PFSK-1 (cell line): ENCODE measurements around the gene ATG7.

ENCODE experiments used
- FOXP2 ChIP-seq: optimal IDR thresholded peaks from 2 replicates; pipeline ENCODE3; 2011; ENCODE audit warnings: borderline replicate concordance, control low read depth, inconsistent platforms; ENCODE audit not compliant: insufficient read depth; ENCODE audit errors: extremely low read length, extremely low read depth
- POLR2AphosphoS5 ChIP-seq: IDR thresholded peaks from 2 replicates; pipeline ENCODE4 v1.6.1; 2012; ENCODE audit warnings: low read depth, mild to moderate bottlenecking, control low read depth, low read length, moderate library complexity
- SIN3A ChIP-seq: IDR thresholded peaks from 2 replicates; pipeline ENCODE4 v1.6.1; 2012; ENCODE audit warnings: mild to moderate bottlenecking, low read length, moderate library complexity, borderline replicate concordance; ENCODE audit not compliant: insufficient read depth
- TAF1 ChIP-seq: IDR thresholded peaks from 2 replicates; pipeline ENCODE4 v1.6.1; 2012; ENCODE audit warnings: low read length, control low read depth, borderline replicate concordance; ENCODE audit not compliant: insufficient read depth
- TF ChIP-seq, protein P1 (sequence below), 2 experiments: IDR thresholded peaks; 2 replicates each; pipeline versions ENCODE4 v1.6.1 to v1.8.0; 2011 to 2012; ENCODE audit warnings: low read depth in 2 of 2, low read length in 2 of 2, control low read depth in 1 of 2, inconsistent platforms in 1 of 2, mild to moderate bottlenecking in 1 of 2, moderate library complexity in 1 of 2; ENCODE audit not compliant: insufficient read depth in 1 of 2

ATG7 gene

GRCh38 chr3:11529281-11529680 is 257.1 kb downstream of the ATG7 start:
- TF ChIP-seq, protein P1, sequence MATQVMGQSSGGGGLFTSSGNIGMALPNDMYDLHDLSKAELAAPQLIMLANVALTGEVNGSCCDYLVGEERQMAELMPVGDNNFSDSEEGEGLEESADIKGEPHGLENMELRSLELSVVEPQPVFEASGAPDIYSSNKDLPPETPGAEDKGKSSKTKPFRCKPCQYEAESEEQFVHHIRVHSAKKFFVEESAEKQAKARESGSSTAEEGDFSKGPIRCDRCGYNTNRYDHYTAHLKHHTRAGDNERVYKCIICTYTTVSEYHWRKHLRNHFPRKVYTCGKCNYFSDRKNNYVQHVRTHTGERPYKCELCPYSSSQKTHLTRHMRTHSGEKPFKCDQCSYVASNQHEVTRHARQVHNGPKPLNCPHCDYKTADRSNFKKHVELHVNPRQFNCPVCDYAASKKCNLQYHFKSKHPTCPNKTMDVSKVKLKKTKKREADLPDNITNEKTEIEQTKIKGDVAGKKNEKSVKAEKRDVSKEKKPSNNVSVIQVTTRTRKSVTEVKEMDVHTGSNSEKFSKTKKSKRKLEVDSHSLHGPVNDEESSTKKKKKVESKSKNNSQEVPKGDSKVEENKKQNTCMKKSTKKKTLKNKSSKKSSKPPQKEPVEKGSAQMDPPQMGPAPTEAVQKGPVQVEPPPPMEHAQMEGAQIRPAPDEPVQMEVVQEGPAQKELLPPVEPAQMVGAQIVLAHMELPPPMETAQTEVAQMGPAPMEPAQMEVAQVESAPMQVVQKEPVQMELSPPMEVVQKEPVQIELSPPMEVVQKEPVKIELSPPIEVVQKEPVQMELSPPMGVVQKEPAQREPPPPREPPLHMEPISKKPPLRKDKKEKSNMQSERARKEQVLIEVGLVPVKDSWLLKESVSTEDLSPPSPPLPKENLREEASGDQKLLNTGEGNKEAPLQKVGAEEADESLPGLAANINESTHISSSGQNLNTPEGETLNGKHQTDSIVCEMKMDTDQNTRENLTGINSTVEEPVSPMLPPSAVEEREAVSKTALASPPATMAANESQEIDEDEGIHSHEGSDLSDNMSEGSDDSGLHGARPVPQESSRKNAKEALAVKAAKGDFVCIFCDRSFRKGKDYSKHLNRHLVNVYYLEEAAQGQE (IDR thresholded peaks at IDR 0.05; ENCODE audit: insufficient read depth in 1 of 2, low read depth in 2 of 2, low read length in 2 of 2) = no peak
- no peak for TF ChIP-seq FOXP2
- TF ChIP-seq TAF1 = no peak
- no peak for TF ChIP-seq POLR2AphosphoS5
- no peak for TF ChIP-seq SIN3A

DNA sequence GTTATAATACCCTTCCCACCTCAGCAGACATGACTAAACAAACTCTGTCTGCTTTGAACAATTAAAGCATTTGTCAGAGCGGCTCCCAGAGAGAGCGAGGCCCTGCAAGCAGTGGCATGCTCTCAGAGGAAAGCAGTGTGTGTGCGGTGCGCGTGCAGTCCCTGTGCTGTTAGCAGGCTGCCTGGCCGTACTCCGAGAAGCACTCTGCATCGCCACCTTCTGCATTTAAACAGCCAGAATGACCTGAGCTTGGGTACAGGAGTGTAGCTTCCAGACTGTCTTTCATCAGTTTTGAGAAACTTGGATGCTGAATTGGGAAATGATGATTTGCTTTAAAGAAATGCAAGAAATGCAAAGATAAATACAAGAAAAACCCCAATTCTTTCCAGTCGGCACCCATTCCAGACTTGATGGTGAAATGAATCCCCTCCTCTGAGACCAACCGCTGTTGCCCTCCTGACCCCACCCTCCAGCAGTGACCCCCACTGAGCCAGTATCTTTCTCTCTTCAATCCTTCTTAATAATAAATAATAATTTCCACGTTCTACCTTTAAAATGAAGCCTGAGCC is 258.0 kb downstream of the ATG7 start:
- TF ChIP-seq TAF1 = no peak
- TF ChIP-seq, protein P1 (IDR thresholded peaks at IDR 0.05; ENCODE audit: insufficient read depth in 1 of 2, low read depth in 2 of 2, low read length in 2 of 2) = no peak
- no peak for TF ChIP-seq POLR2AphosphoS5
- TF ChIP-seq SIN3A = no peak
- TF ChIP-seq FOXP2 = no peak

DNA sequence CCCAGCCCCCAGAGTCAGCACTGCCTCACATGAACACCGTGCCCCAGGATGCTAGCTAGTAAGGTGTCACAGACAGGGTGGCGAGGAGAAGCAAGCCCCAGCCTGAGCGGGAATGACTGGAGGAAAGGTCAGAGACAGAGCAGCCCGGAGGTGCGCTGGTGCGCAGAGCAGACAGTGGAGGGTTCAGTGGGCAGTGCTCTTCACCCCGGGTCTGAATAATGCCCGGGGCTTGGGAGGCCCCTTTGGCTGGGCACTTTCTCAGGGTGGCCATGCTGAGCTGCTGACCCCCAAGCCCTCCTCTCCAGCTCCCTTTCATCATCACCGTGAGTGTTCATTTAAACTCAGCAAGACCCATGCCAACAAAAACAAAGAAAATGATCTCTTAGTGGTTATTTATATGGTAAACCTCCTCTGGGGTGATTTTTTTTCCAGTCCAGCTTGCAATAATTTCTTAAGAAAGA is 260.8 kb downstream of the ATG7 start:
- TF ChIP-seq TAF1 = no peak
- no peak for TF ChIP-seq FOXP2
- no peak for TF ChIP-seq POLR2AphosphoS5
- TF ChIP-seq, protein P1 (IDR thresholded peaks at IDR 0.05; ENCODE audit: insufficient read depth in 1 of 2, low read depth in 2 of 2, low read length in 2 of 2) = no peak
- TF ChIP-seq SIN3A = no peak

DNA sequence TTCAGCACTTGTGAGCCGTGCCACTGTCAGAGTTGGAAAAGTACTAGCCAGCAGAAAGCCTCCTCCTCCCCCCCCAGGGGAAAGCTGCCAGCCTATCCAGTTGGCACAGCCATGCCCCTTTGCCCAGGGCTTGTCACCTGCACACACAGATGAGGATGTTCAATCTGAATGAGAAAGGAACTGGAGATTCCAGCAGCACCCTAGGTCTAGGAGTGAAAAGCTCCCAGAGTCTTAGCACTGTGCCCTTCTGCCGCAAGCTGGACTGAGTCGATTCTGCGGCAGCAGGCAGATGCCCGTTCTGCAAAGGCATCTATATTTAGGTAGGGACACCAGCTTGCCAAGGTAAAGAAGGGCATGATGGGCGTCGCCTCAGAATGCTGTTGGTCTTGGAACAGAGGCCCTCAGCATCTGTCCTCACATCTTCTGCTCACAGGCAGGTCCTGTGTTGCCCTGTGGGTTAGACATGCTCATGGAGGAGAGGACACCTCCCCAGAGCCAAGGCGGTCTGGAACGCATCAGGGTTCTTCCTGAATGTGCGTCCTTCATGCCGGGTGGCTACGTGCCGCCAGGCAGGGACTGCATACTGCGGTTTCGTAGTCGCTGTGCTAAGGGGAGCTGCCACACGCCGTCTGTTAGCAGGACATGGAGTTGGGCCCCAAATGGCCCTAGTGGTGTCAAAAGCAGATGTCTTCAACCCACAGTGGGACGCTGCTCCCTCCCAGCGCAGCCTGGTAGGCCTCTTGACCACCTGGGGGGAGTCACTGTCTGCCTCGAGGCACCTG is 262.0 kb downstream of the ATG7 start:
- TF ChIP-seq FOXP2 = no peak
- TF ChIP-seq POLR2AphosphoS5 = no peak
- TF ChIP-seq TAF1 = no peak
- TF ChIP-seq SIN3A = no peak
- TF ChIP-seq, protein P1 (IDR thresholded peaks at IDR 0.05; ENCODE audit: insufficient read depth in 1 of 2, low read depth in 2 of 2, low read length in 2 of 2) = no peak
